Raji (cell line): Measurements from ENCODE around the gene SLC44A1.

ENCODE experiments used
- POLR2A ChIP-seq: IDR thresholded peaks from 2 replicates; pipeline ENCODE4 v1.6.1; 2011; ENCODE audit warnings: low read depth, low read length, control low read depth; ENCODE audit not compliant: insufficient read depth

Gene SLC44A1

GRCh38 chr9:105360344-105360743 is 115.9 kb downstream of the SLC44A1 start:
- TF ChIP-seq POLR2A: no peak

DNA sequence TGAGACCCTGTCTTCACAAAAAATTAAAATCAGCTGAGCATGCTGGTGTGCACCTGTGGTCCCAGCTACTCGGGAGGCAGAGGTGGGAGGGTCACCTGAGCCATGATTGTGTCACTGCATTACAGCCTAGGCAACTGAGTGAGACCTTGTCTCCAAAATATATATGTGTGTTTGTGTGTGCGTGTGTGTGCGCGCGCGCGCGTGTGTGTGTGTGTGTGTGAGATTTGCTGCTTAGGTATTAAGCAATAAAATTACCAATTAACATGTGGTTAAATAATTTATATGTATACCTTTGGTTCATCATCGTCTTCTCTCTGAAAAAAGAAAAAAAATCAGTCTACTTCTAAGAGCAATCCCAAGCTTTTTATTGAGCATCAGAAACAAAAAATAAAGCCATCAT is 117.4 kb downstream of the SLC44A1 start:
- no peak for TF ChIP-seq POLR2A

DNA sequence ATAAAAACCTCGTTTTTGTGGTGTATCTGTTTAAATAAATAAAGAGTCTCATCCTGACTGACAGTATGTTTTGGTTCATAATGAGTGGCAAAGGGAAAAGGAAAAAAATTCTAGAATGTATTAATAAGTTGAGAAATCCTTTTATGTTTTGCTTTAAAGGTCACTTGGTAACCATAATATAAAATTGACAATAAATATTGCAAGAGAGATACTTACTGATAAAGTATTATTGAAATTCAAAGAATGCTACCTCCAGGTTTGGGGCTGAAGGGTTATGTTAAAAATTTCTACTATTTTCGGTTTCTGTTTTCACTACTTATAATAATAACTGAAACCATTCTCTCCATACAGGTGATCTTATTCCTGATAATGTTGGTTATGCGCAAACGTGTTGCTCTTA is 118.0 kb downstream of the SLC44A1 start:
- no peak for TF ChIP-seq POLR2A

DNA sequence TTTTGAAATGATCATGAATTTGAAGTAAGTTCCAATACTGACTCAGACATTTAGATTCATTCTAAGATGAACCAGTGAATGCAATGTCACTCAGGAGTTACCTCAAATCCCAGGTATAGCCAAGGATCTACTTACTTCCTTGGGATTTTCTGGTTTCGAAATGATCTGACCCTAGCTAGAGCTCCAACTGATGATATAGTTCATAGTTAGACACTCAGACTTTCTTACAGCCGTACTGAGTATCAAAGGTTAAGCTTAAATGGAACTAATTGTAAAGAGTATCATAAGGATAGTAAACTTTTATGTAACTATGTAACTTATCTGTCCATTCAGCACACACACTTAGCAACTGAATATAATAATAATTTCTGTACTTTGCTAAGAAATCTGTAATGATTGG is 119.4 kb downstream of the SLC44A1 start:
- no peak for TF ChIP-seq POLR2A

GRCh38 chr9:105369911-105370310 is 125.5 kb downstream of the SLC44A1 start:
- TF ChIP-seq POLR2A: no peak

DNA sequence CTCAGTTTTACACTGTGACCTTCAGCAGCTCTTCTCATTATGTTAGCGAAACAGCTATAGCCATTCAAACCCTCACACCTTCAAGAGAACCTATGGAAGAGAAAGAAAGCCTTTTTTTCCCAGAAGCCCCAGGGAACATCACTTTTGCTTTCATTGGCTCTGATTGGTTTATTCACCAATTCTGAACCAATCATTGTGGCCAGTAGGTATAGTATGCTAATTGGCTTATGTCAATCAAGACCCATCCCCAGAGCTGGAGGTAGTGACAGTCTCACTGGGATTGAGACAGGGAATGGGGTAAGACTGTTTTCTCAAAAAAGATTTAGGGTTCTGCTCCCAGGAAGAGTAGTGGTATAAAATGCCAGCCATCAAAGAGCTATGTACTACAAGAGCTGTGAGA is 129.3 kb downstream of the SLC44A1 start:
- TF ChIP-seq POLR2A: no peak

DNA sequence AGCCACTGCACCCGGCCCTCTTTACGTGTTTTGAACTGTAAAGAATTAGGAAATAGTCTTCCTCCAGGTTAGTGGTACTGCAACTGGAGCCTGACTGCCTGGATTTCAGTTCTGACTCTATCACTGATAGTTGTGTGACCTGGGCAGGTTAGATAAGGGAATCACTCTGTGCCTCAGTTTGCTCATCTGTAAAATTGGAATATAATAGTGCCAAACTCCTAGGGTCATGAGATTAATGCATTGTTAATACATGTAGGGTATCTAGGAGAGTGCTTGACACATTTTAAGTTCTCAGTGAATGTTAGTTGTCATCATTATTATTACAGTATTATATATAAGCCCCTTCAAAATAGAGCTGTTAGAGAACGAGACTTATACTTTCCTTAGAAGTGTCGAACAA is 130.9 kb downstream of the SLC44A1 start:
- no peak for TF ChIP-seq POLR2A

DNA sequence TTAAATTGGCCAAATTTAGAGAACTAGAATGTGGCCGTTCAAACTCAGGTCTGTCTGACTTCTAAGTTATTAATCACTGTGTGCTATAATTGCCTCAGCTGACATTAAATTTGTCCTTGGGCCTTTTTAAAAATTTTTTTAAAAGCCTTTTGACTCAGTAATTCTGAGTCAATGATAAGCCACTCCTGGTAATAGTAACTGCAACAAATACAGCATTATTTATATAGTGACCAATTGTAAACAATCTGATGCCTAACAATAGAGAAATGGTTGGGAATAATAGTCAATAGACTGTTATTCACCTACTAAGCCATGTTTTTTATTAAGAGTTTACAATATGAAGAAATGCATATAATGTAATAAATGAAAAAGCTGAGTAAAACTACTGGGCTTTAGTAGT is 132.4 kb downstream of the SLC44A1 start:
- no peak for TF ChIP-seq POLR2A

- TF ChIP-seq POLR2A: no peak
Observed at GRCh38 chr9:105385381-105385985, 141.0 kb downstream of the SLC44A1 start.

DNA sequence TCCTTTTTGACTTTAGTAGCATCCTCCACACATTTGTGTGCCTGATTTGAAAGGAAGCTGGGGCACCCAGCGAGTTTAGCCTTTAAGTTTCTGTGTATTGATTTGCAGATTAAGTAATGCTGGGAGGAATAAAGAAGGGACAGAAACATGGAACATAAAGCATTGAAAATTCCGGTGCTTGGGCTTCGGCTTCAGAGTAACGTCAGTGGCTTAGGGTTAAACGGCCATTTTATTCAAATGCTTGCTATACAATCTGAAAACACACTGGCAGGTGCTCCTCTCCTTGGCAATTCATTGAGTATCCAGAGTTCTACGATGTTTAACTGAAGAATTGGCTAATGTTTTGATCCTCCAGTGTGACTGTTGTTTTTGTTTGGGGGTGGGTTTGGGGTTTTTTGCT is 145.3 kb downstream of the SLC44A1 start:
- TF ChIP-seq POLR2A: no peak

- TF ChIP-seq POLR2A: no peak
Observed at GRCh38 chr9:105390871-105391270, 146.4 kb downstream of the SLC44A1 start.

GRCh38 chr9:105391288-105391687 is 146.8 kb downstream of the SLC44A1 start:
- TF ChIP-seq POLR2A: no peak

GRCh38 chr9:105392531-105392930 is 148.1 kb downstream of the SLC44A1 start:
- TF ChIP-seq POLR2A: no peak

DNA sequence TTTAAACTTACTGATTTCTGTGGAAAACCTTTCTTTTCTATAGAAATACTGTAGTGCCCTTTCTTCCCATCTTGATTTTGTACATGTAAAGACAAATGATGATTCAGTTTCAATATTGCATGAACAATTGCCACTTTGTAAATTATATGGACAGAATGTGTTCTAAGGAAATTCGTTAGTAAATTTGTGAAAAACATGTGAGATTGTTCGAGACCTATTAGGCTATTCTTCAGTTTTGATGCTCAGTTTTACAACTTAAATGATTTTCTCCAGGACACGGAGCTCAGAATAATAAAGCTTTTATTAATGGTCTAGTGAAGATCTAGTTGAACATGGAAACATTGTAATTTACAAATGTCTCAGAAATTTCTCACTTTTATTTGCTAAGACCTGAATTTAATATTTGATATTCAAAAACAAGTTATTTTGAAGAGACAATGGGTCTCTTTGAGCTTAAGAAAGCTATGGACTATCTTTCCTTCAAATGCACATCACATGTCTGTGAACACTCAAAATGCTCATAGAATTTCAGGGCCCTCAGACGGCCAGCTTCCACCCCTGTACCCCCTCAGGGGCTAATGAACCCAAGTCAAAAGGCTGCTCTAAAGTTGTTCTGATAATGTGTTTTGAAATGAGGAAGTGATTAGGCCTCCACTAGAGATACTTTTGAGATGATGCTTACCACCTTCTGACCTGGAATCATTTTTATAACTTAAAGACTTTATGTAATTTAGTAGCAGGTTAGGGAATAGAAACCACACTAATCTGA is 149.3 kb downstream of the SLC44A1 start:
- TF ChIP-seq POLR2A: no peak

GRCh38 chr9:105396441-105396840 is 152.0 kb downstream of the SLC44A1 start:
- no peak for TF ChIP-seq POLR2A

DNA sequence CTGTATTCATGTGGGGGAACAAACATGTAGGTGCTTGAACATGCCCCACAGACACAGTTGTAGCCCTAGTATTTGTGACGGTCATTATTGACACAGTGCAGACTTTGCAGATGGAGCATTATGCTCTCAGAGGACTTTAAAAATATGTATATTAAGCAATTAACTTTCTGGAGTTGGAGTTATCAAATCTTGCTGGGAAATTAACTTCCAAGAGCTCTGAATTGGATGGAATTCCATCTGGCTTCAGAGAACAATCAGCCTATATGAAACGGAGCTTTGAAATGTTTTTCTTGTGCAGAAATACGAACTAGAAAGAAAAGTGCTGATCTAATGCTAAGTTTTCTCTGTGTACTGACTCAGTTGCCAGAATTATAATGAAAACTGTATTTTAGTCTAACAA is 152.4 kb downstream of the SLC44A1 start:
- TF ChIP-seq POLR2A: no peak

DNA sequence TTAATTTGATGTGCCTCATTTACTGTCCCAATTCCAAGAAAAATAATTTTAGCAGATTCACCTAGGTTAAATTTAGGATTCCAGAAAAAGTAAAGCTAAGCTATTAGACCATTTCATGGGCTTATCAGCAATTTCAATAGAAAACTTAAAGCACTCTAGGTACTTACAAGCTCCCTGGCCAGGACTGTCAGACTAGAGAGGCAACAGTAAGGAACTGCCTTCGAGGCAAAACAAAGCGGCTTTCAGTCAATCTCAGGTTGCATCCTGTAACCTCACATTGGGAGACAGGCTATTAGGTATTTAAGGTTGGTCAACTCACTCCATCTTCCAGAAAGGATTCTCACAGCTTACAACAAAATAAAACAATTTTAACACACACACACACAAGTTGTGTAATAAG is 154.7 kb downstream of the SLC44A1 start:
- no peak for TF ChIP-seq POLR2A

DNA sequence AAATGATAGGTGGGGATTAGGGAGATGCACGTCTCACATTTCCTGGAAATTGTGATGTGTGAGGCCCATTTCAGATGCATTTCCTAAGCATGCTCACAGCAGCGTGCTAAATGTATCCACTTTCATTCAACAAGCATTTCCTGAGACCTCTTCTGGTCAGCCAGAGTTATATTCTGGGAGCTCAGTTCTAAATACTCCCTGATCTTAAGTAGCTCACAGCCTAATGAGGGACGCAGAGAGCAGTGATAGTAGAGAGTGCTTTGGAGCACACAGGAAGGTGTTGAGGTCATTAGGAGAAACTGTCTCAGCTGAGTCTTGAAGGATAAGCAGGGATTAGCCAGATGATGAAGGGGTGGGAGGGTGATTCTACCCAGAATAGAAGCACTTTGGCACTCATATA is 157.2 kb downstream of the SLC44A1 start:
- TF ChIP-seq POLR2A: no peak
